ENCODE results near the gene KCNC4.

GRCh38 chr1:110250008-110250407 is 39.9 kb downstream of the KCNC4 start:
- TF ChIP-seq, protein P1, sequence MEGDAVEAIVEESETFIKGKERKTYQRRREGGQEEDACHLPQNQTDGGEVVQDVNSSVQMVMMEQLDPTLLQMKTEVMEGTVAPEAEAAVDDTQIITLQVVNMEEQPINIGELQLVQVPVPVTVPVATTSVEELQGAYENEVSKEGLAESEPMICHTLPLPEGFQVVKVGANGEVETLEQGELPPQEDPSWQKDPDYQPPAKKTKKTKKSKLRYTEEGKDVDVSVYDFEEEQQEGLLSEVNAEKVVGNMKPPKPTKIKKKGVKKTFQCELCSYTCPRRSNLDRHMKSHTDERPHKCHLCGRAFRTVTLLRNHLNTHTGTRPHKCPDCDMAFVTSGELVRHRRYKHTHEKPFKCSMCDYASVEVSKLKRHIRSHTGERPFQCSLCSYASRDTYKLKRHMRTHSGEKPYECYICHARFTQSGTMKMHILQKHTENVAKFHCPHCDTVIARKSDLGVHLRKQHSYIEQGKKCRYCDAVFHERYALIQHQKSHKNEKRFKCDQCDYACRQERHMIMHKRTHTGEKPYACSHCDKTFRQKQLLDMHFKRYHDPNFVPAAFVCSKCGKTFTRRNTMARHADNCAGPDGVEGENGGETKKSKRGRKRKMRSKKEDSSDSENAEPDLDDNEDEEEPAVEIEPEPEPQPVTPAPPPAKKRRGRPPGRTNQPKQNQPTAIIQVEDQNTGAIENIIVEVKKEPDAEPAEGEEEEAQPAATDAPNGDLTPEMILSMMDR (IDR thresholded peaks at IDR 0.05), result no peak
- TF ChIP-seq POLR2A (IDR thresholded peaks at IDR 0.05), result no peak
